ENCODE measurements around the gene ZFAND2A. TPM values are rescaled to one million over a fixed set of nuclear protein-coding genes. Genes with fewer than 3 reads are reported as not detected.

ZFAND2A gene, protein sequence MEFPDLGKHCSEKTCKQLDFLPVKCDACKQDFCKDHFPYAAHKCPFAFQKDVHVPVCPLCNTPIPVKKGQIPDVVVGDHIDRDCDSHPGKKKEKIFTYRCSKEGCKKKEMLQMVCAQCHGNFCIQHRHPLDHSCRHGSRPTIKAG
- total RNA-seq (2021; fragmentation: NEBNext Ultra II Directional; extraction: Animal tissue kit (Norgen Biotek cat#: 25700)) (15.5 and 16.6 TPM in 2 replicates), polyA plus RNA-seq (2011; rRNA removed) (17.7 and 20.3 TPM in 2 replicates), polyA minus RNA-seq (2011; rRNA and poly(A)+ RNA removed) (9.8 and 10.7 TPM in 2 replicates)
- polyA plus RNA-seq (2011; cell fraction: cytosol; rRNA removed), result 22.7 TPM
- polyA plus RNA-seq (2011; cell fraction: nucleus; rRNA removed), result 12.6 TPM
- polyA plus RNA-seq (2012, experiment 1 of 2), result 18.9 to 23.2 TPM (median 21.4 TPM) in 4 replicates
- 18.0 TPM for polyA plus RNA-seq (2012, experiment 2 of 2)
- 7.9 TPM for polyA plus RNA-seq (2013, experiment 1 of 2)
- 8.7 TPM for polyA plus RNA-seq (2013, experiment 2 of 2)
- polyA minus RNA-seq (2011; cell fraction: cytosol; rRNA and poly(A)+ RNA removed), result 7.8 TPM
- polyA minus RNA-seq (2011; cell fraction: nucleus; rRNA and poly(A)+ RNA removed), result 7.3 TPM
- long read RNA-seq, experiment 1, transcript ZFAND2A-201 (5 exons, 860 nt), result major isoform, 15 of 17 reads
- long read RNA-seq, experiment 1, partial matches to known transcripts, result 0 of 17 reads
- long read RNA-seq, experiment 1, other reads (novel, unspliced or antisense), result 1 of 17 reads
- long read RNA-seq, experiment 2, transcript ZFAND2A-201 (5 exons, 860 nt), result major isoform, 24 of 25 reads
- long read RNA-seq, experiment 2, partial matches to known transcripts, result 0 of 25 reads
- long read RNA-seq, experiment 2, other reads (novel, unspliced or antisense), result 1 of 25 reads

- H4K5ac ChIP-seq (ENCODE audit: insufficient read length, low read depth, low read length), result peak within 1 kb of the TSS; percentile 51
- peak within 1 kb of the TSS; percentile 84; the same call in 1 of the 2 replicates for H2AFZ ChIP-seq (ENCODE audit: low read length)
- no peak within 1 kb of the TSS for H2BK120ac ChIP-seq (replicated peaks; ENCODE audit: low read depth, low read length)
- ChIA-PET POLR2A (ENCODE audit: partially characterized antibody) (interaction anchor here (0.9 to 1.6 kb wide), 3 partner anchors 9 to 21 kb away, joined by 3 to 6 read pairs (median 4); no protein-coding TSS in a partner anchor), CTCF (ENCODE audit: partially characterized antibody) (interaction anchor here (0.6 to 1.4 kb wide), 6 partner anchors 10 to 77 kb away, joined by 3 to 6 read pairs (median 3); no protein-coding TSS in a partner anchor)
- peak within 1 kb of the TSS; percentile 59 for H3K56ac ChIP-seq (replicated peaks; ENCODE audit: insufficient read length, low read depth, low read length)
- H4K8ac ChIP-seq (ENCODE audit: extremely low read depth, insufficient read depth, low read length), result peak within 1 kb of the TSS; percentile 98
- peak within 1 kb of the TSS; percentile 78 to 94 (median 88) for H3K9ac ChIP-seq (replicated peaks in 1 of 4; ENCODE audit: extremely low read depth in 1 of 4, low read depth in 3 of 4, low read length in 3 of 4)
- no peak within 1 kb of the TSS for H2BK15ac ChIP-seq (ENCODE audit: low read length)
- no peak within 1 kb of the TSS for H3K14ac ChIP-seq (ENCODE audit: insufficient read length)
- peak within 1 kb of the TSS; percentile 93 for H4K91ac ChIP-seq (replicated peaks; ENCODE audit: insufficient read length, low read length)
- peak within 1 kb of the TSS; percentile 91 to 100 (median 97) for H3K4me3 ChIP-seq (ENCODE audit: extremely low read depth in 1 of 4, insufficient read depth in 2 of 4, low read depth in 3 of 4, low read length in 4 of 4)
- H3K27ac ChIP-seq (ENCODE audit: low read depth, low read length), result peak within 1 kb of the TSS; percentile 76; the same call in 1 of the 2 replicates
- H3K36me3 ChIP-seq (ENCODE audit: control insufficient read depth in 2 of 4, insufficient read depth in 4 of 4, low read length in 3 of 4), result peaks cover 0 to 12% (median 5%) of the 10 kb centered on the region in 4 experiments; a peak in 4 of 8 replicates
- H3K23me2 ChIP-seq (ENCODE audit: low read depth, low read length), result peaks cover 7% of the 10 kb centered on the region; the same call in 1 of the 2 replicates
- H3K4me1 ChIP-seq (replicated peaks in 1 of 4; ENCODE audit: control insufficient read depth in 3 of 4, insufficient read depth in 4 of 4, low read length in 3 of 4), result peaks cover 0 to 2% (median 0%) of the 10 kb centered on the region in 4 experiments; a peak in 3 of 7 replicates
- no peaks in the 10 kb centered on the region for H3K27me3 ChIP-seq (replicated peaks in 1 of 4; ENCODE audit: control insufficient read depth in 3 of 4, extremely low read depth in 1 of 4, insufficient read depth in 3 of 4, low read length in 3 of 4)
- peak within 1 kb of the TSS; percentile 69 to 80 for H3K4me2 ChIP-seq (ENCODE audit: insufficient read depth in 1 of 2, low read depth in 2 of 2, low read length in 2 of 2)
- H3K79me1 ChIP-seq (ENCODE audit: low read depth, low read length), result peaks cover 10% of the 10 kb centered on the region
- H3K9me3 ChIP-seq (ENCODE audit: insufficient read depth in 2 of 2, low read depth in 1 of 2, low read length in 1 of 2), result no peaks in the 10 kb centered on the region
- H3K18ac ChIP-seq (ENCODE audit: extremely low read depth, low read length), result no peak within 1 kb of the TSS; the same call in 1 of the 2 replicates
- H4K20me1 ChIP-seq (replicated peaks in 1 of 2; ENCODE audit: control insufficient read depth in 1 of 2, insufficient read depth in 2 of 2, low read length in 2 of 2), result peaks cover 1 to 3% of the 10 kb centered on the region in 2 experiments
- 4% methylated on average over 39 of the region's 83 CpGs; no CpG with 5 or more reads in 1 of the 2 experiments for WGBS, 2 experiments (ENCODE audit: extremely low coverage in 1 of 2, insufficient coverage in 1 of 2, insufficient read length in 1 of 2, insufficient replicate concordance in 2 of 2, low coverage in 1 of 2, low lambda C conversion rate in 2 of 2, missing lambda C conversion rate in 1 of 2)
- H2BK12ac ChIP-seq (ENCODE audit: low read depth, low read length), result no peak within 1 kb of the TSS
- peak within 1 kb of the TSS; percentile 94 for H3K4ac ChIP-seq (replicated peaks; ENCODE audit: insufficient read length, low read depth, low read length)
- H3K23ac ChIP-seq (ENCODE audit: insufficient read length), result no peak within 1 kb of the TSS
- H2BK5ac ChIP-seq (ENCODE audit: low read depth, low read length), result peak within 1 kb of the TSS; percentile 35; the same call in 1 of the 2 replicates
- FAIRE-seq (no peak), DNase-seq (ENCODE audit: low read depth in 1 of 2, low spot score in 2 of 2) (peak; percentile 84 to 99)
- H2AK5ac ChIP-seq (ENCODE audit: low read depth, low read length), result no peak within 1 kb of the TSS
- H3K79me2 ChIP-seq (ENCODE audit: control insufficient read depth in 1 of 2, insufficient read depth in 2 of 2, low read length in 2 of 2), result peaks cover 8 to 16% of the 10 kb centered on the region in 2 experiments; a peak in 3 of 4 replicates
- H2BK20ac ChIP-seq (ENCODE audit: low read length), result no peak within 1 kb of the TSS
- TF ChIP-seq CHD2 (IDR thresholded peaks at IDR 0.05; ENCODE audit: low read length), result peak; percentile 84
- TF ChIP-seq RNF2 (IDR thresholded peaks at IDR 0.05; ENCODE audit: borderline replicate concordance, low read depth, low read length, missing control alignments, poor library complexity, severe bottlenecking), result no peak
- peak; percentile 81 for TF ChIP-seq BACH1 (IDR thresholded peaks at IDR 0.05; ENCODE audit: low read length)
- TF ChIP-seq TAF1 (IDR thresholded peaks at IDR 0.05; ENCODE audit: low read depth, low read length), result peak; percentile 92
- peak; percentile 50 for TF ChIP-seq RBBP5 (IDR thresholded peaks at IDR 0.05; ENCODE audit: borderline replicate concordance, low read depth, low read length)
- no peak for TF ChIP-seq YY1 (IDR thresholded peaks at IDR 0.05; ENCODE audit: low read depth, low read length)
- peak; percentile 82 for TF ChIP-seq SRF (IDR thresholded peaks at IDR 0.05; ENCODE audit: low read depth, low read length)
Observed at GRCh38 chr7:1159891-1160669, at the start of gene ZFAND2A. Gene ZFAND2A, minus strand, starts transcription at chr7:1160196. Its CDS starts 1,984 bp downstream, at chr7:1158212.
